PFSK-1 (cell line): ENCODE results near the gene SLC38A8.

Source experiments
- POLR2AphosphoS5 ChIP-seq: IDR thresholded peaks from 2 replicates; pipeline ENCODE4 v1.6.1; 2012; ENCODE audit warnings: low read depth, mild to moderate bottlenecking, control low read depth, low read length, moderate library complexity
- REST ChIP-seq, 2 experiments: IDR thresholded peaks; 2 replicates each; pipeline versions ENCODE4 v1.6.1 to v1.8.0; 2011 to 2012; ENCODE audit warnings: low read depth in 2 of 2, low read length in 2 of 2, control low read depth in 1 of 2, inconsistent platforms in 1 of 2, mild to moderate bottlenecking in 1 of 2, moderate library complexity in 1 of 2; ENCODE audit not compliant: insufficient read depth in 1 of 2
- SIN3A ChIP-seq: IDR thresholded peaks from 2 replicates; pipeline ENCODE4 v1.6.1; 2012; ENCODE audit warnings: mild to moderate bottlenecking, low read length, moderate library complexity, borderline replicate concordance; ENCODE audit not compliant: insufficient read depth

GRCh38 chr16:84071121-84071520 lies 28.5 kb upstream of the SLC38A8 start:
- TF ChIP-seq POLR2AphosphoS5, result no peak
- no peak for TF ChIP-seq REST (IDR thresholded peaks at IDR 0.05; ENCODE audit: insufficient read depth in 1 of 2, low read depth in 2 of 2, low read length in 2 of 2)
- TF ChIP-seq SIN3A, result no peak
